ENCODE measurements around the gene IGFN1.

GRCh38 chr1:201140941-201141260 is 49.7 kb upstream of the IGFN1 start:
- TF ChIP-seq CTCF (IDR thresholded peaks at IDR 0.05; ENCODE audit: insufficient read depth, low read length, poor library complexity, severe bottlenecking): no peak
- no peak for TF ChIP-seq EZH2phosphoT487 (conservative IDR thresholded peaks at IDR 0.05; ENCODE audit: low read length)
